Colonic mucosa (tissue), 4 donors: Measurements from ENCODE around the gene UGP2. TPM values are rescaled to one million over a fixed set of nuclear protein-coding genes. Genes with fewer than 3 reads are reported as not detected.

Source experiments
- DNase-seq: peaks from one replicate; pipeline ENCODE4 v3.0.0-alpha.2; 2020
- H3K27ac ChIP-seq: fragments of 200-600 bp; one replicate; pipeline ENCODE4 v1.8.0; 2021
- H3K27me3 ChIP-seq: fragments of 200-600 bp; one replicate; pipeline ENCODE4 v1.8.0; 2021
- H3K36me3 ChIP-seq: fragments of 200-600 bp; one replicate; pipeline ENCODE4 v1.8.0; 2021
- H3K4me1 ChIP-seq: fragments of 200-600 bp; one replicate; pipeline ENCODE4 v1.8.0; 2021; ENCODE audit warnings: mild to moderate bottlenecking
- H3K4me3 ChIP-seq: fragments of 200-600 bp; one replicate; pipeline ENCODE4 v1.8.0; 2021
- H3K9ac ChIP-seq, 2 donors: one replicate each; pipeline ENCODE4 v1.7.0; 2013; ENCODE audit warnings: control low read depth in 2 of 2, low read depth in 2 of 2, low read length in 2 of 2
- H3K9me3 ChIP-seq: fragments of 200-600 bp; one replicate; pipeline ENCODE4 v1.8.0; 2021
- intact Hi-C: fragments of 100-400 bp; cut with DNase I; formaldehyde crosslinking; loops from one replicate; pipeline ENCODE4 v1.14.1; 2022
- total RNA-seq, 2 donors: library from RNA; stranded (reverse); fragmentation: NEBNext Ultra II Directional in 1 of 2; extraction: Animal tissue kit (Norgen Biotek cat#: 25700) in 1 of 2; gene quantifications; one replicate each; pipeline ENCODE4 v1.2.1, GENCODE V29; 2021
- TF ChIP-seq, protein P1 (sequence below): fragments of 200-600 bp; IDR thresholded peaks from one replicate; pipeline ENCODE4 v1.8.0; 2022; ENCODE audit warnings: antibody characterized with exemption, mild to moderate bottlenecking
- donor health status: healthy.
- donor health status: DM: no; HTN: no; CAD: no.
- donor health status: DM: no; HTN: no; CAD: no.

Gene UGP2
- total RNA-seq, 2 donors from 2014 or later: 314 to 570 TPM

DNA sequence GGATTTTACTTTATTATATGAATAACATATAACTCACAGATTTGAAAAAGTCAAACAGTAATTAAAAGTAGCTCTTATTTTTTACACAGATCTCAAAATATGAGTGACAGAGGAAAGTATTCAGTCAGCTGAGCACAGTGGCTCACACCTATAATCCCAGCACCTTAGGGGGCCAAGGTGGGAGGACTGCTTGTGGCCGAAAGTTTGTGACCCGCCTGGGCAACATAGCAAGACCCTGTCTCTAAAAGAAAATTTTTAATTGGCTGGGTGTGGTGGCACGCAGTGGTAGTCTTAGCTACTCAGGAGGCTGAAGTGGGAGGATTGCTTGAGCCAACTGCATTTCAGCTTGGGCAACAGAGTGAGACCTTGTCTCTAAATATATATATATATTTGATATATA lies 19.2 kb upstream of the UGP2 start:
- Histone ChIP-seq H3K4me1 (no peaks in the 10 kb centered on the region), H3K9ac (no peak overlapping the region), H3K36me3 (no peaks in the 10 kb centered on the region), H3K9me3 (no peaks in the 10 kb centered on the region), H3K4me3 (no peak overlapping the region), H3K27me3 (no peaks in the 10 kb centered on the region), H3K27ac (no peak overlapping the region)
- intact Hi-C loops: no loop called here
- TF ChIP-seq, protein P1, sequence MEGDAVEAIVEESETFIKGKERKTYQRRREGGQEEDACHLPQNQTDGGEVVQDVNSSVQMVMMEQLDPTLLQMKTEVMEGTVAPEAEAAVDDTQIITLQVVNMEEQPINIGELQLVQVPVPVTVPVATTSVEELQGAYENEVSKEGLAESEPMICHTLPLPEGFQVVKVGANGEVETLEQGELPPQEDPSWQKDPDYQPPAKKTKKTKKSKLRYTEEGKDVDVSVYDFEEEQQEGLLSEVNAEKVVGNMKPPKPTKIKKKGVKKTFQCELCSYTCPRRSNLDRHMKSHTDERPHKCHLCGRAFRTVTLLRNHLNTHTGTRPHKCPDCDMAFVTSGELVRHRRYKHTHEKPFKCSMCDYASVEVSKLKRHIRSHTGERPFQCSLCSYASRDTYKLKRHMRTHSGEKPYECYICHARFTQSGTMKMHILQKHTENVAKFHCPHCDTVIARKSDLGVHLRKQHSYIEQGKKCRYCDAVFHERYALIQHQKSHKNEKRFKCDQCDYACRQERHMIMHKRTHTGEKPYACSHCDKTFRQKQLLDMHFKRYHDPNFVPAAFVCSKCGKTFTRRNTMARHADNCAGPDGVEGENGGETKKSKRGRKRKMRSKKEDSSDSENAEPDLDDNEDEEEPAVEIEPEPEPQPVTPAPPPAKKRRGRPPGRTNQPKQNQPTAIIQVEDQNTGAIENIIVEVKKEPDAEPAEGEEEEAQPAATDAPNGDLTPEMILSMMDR: no peak
- no peak for DNase-seq

DNA sequence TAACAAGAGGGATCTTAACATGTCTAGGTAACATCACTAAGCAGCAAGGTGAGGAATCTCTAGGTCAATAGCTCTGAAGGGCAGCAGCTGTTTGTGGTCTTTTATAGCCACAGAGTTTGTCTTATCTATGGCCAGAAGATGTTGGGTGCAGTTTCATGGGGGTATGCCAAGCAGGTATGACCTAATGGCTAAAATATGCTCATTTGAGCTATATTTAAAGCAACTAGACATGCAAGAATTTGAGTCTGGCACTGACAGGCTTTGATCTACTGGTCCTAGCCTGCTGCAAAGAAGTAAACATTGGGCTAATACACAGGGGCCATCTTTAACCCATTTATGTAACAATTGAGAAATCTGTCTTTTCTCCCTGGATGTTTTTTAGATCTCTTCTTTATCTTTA lies 13.9 kb upstream of the UGP2 start:
- H3K27ac ChIP-seq: no peak overlapping the region
- DNase-seq: no peak
- H3K36me3 ChIP-seq: no peaks in the 10 kb centered on the region
- no peak overlapping the region for H3K9ac ChIP-seq
- H3K27me3 ChIP-seq: no peaks in the 10 kb centered on the region
- no peak overlapping the region for H3K4me3 ChIP-seq
- H3K4me1 ChIP-seq: no peaks in the 10 kb centered on the region
- no peaks in the 10 kb centered on the region for H3K9me3 ChIP-seq
- intact Hi-C loops: no loop called here
- TF ChIP-seq, protein P1: no peak

DNA sequence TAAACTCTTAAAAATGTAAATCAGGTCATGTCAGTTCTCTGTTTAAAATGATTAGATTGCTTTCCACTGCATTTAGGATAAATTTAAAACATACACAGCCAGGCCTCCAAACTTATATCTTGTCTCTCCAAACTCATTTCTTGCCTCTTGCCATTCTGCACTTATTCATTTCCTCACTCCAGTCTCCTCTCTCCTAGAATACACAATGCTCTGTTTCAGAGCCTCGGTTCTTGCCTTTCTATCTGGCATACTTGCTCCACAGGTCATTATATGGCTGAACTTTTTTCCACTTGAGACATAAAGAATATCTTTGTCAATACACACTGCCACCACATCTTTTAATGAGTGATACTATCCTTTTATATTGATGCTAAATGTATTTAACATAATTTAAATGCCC lies 10.5 kb upstream of the UGP2 start:
- Histone ChIP-seq H3K9me3 (no peaks in the 10 kb centered on the region), H3K27me3 (no peaks in the 10 kb centered on the region), H3K27ac (no peak overlapping the region), H3K36me3 (no peaks in the 10 kb centered on the region), H3K4me1 (no peaks in the 10 kb centered on the region), H3K9ac (no peak overlapping the region), H3K4me3 (no peak overlapping the region)
- no peak for DNase-seq
- intact Hi-C loops: no loop called here
- TF ChIP-seq, protein P1: no peak

DNA sequence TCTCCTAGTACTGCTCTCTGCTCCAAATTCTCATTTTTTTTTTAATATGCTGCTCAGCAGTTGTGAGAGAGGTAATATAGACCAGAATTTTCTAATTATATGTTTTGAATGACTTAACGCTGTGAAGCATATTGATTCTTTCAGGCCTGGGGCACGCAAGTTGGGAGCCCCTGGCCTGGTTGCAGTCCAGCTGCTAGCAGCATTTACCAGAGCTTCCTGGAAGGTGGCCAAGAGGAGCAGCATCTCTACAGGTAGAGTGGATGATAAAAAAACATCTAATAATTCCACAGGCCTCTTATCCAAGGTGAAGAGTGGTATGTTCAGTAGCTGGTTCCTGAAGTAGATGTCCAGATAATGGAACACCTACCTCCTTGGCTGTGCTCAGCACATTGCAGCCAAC lies 7.3 kb upstream of the UGP2 start:
- DNase-seq: no peak
- intact Hi-C loops: no loop called here
- Histone ChIP-seq H3K4me3 (no peak overlapping the region), H3K36me3 (no peaks in the 10 kb centered on the region), H3K27me3 (no peaks in the 10 kb centered on the region), H3K9ac (no peak overlapping the region), H3K9me3 (no peaks in the 10 kb centered on the region), H3K4me1 (no peaks in the 10 kb centered on the region), H3K27ac (no peak overlapping the region)
- TF ChIP-seq, protein P1: no peak

DNA sequence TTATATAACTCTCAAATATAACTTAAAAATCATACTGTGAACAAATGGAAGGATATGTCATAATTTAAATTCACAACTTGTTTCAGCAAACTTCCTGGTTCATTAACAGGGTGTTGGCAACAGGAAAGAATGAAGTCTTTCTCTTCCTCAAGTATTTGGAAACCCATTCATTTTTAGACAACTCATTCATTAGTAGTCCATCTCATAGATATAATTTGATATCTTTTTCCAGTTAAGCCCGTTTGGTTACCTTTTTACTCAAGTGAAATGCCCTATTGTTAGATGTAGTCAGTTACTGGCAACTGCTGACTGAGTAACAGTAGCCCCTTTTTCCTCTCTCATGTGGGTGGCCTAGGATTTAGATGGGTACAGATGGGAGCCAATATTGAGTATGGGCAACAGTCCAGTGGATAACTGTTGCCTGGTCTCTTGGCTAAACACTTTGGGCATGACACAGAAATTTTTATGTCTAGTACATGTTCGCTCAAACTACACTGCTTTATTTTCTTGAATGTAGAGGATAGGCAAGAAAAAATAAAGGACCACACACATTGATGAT lies 4.6 kb upstream of the UGP2 start:
- H3K4me3 ChIP-seq: no peak overlapping the region
- TF ChIP-seq, protein P1: no peak
- intact Hi-C loops: no loop called here
- no peaks in the 10 kb centered on the region for H3K4me1 ChIP-seq
- no peaks in the 10 kb centered on the region for H3K9me3 ChIP-seq
- H3K9ac ChIP-seq: no peak overlapping the region
- H3K27ac ChIP-seq: no peak overlapping the region
- DNase-seq: no peak
- H3K36me3 ChIP-seq: no peaks in the 10 kb centered on the region
- no peaks in the 10 kb centered on the region for H3K27me3 ChIP-seq
